OCI-LY7 (cell line): ENCODE measurements around the gene LCA5. TPM values are rescaled to one million over a fixed set of nuclear protein-coding genes. Genes with fewer than 3 reads are reported as not detected.

Experiments
- BruUV-seq: library from RNA; stranded (reverse); fragments of 400-500 nt; replicated peaks from 2 replicates; lab custom pipeline; 2021; lab: Mats Ljungman, UMichigan
- CTCF ChIA-PET: fragments of 300-600 bp; sonication (Branson Sonifier 250); formaldehyde crosslinking; loops from one replicate; lab custom pipeline; 2022; ENCODE audit warnings: antibody characterized with exemption; ENCODE audit not compliant: unreplicated experiment; lab: Charles Lee
- POLR2A ChIA-PET: fragments of 300-600 bp; sonication (Branson Sonifier 250); formaldehyde crosslinking; loops from one replicate; lab custom pipeline; 2022; ENCODE audit warnings: antibody characterized with exemption; lab: Charles Lee
- DNase-seq: peaks from one replicate; pipeline ENCODE4 v3.0.0-alpha.2; 2015; ENCODE audit warnings: low spot score
- H2AFZ ChIP-seq: fragments of 200-600 bp; sonication (generic), shearing (Covaris generic); 2 replicates; pipeline ENCODE4 v1.6.1; 2014; ENCODE audit warnings: mild to moderate bottlenecking, antibody characterized with exemption, low read length, moderate library complexity
- H3K27ac ChIP-seq: fragments of 200-600 bp; sonication (generic); 2 replicates; pipeline ENCODE4 v1.5.1; 2014; ENCODE audit warnings: mixed run types, low read depth, mild to moderate bottlenecking, moderate library complexity, low read length, inconsistent platforms; ENCODE audit not compliant: poor library complexity, severe bottlenecking
- H3K36me3 ChIP-seq: fragments of 200-600 bp; sonication (generic); 2 replicates; pipeline ENCODE4 v1.6.1; 2014; ENCODE audit warnings: mild to moderate bottlenecking, antibody characterized with exemption, low read length, moderate library complexity, mixed read lengths; ENCODE audit not compliant: insufficient read depth
- H3K4me1 ChIP-seq: fragments of 200-600 bp; sonication (generic); 2 replicates; pipeline ENCODE4 v1.5.1; 2014; ENCODE audit warnings: mild to moderate bottlenecking, low read length; ENCODE audit not compliant: insufficient read depth, poor library complexity, severe bottlenecking
- H3K4me2 ChIP-seq: fragments of 200-600 bp; sonication (generic); 2 replicates; pipeline ENCODE4 v1.6.1; 2014; ENCODE audit warnings: mild to moderate bottlenecking, low read length
- H3K4me3 ChIP-seq: fragments of 200-600 bp; sonication (generic); 2 replicates; pipeline ENCODE4 v1.5.1; 2014; ENCODE audit warnings: mild to moderate bottlenecking, low read depth, low read length; ENCODE audit not compliant: poor library complexity, severe bottlenecking
- H3K79me2 ChIP-seq: fragments of 200-600 bp; sonication (generic); 2 replicates; pipeline ENCODE4 v1.6.1; 2016; ENCODE audit warnings: low read depth, mild to moderate bottlenecking, low read length, moderate library complexity, mixed read lengths; ENCODE audit not compliant: insufficient read depth
- H3K9me2 ChIP-seq: fragments of 200-600 bp; sonication (generic); 2 replicates; pipeline ENCODE4 v1.6.1; 2016; ENCODE audit warnings: mild to moderate bottlenecking, low read length, mixed read lengths; ENCODE audit not compliant: insufficient read depth
- H3K9me3 ChIP-seq: fragments of 200-600 bp; sonication (generic); 2 replicates; pipeline ENCODE4 v1.6.1; 2014; ENCODE audit warnings: mild to moderate bottlenecking, mixed run types, low read length, mixed read lengths
- H4K20me1 ChIP-seq: fragments of 200-600 bp; sonication (generic); 2 replicates; pipeline ENCODE4 v1.6.1; 2014; ENCODE audit warnings: mild to moderate bottlenecking, antibody characterized with exemption, low read length, moderate library complexity, mixed read lengths; ENCODE audit not compliant: insufficient read depth
- CTCF ChIP-seq: fragments of 200-600 bp; sonication (generic); conservative IDR thresholded peaks from 2 replicates; pipeline ENCODE4 v1.5.1; 2014; ENCODE audit warnings: mild to moderate bottlenecking, antibody characterized with exemption, low read length, moderate library complexity, mixed read lengths
- EZH2phosphoT487 ChIP-seq: fragments of 200-600 bp; sonication (generic); IDR thresholded peaks from 2 replicates; pipeline ENCODE4 v1.6.1; 2018; ENCODE audit warnings: low read depth, borderline replicate concordance, mild to moderate bottlenecking, mixed run types, antibody characterized with exemption, low read length, moderate library complexity, mixed read lengths
- intact Hi-C: fragments of 100-400 bp; cut with micrococcal nuclease; formaldehyde crosslinking; loops from one replicate; pipeline ENCODE4 v1.10.0; 2022; ENCODE audit not compliant: unreplicated experiment
- total RNA-seq, 2 experiments: library from RNA; depleted of rRNA in 1 of 2; stranded (reverse); fragments of >200 nt in 1 of 2; shearing (Covaris generic) in 1 of 2; gene quantifications; 2 replicates each; pipeline ENCODE4 v1.2.3, GENCODE V29; 2014 to 2022

The LCA5 gene
- total RNA-seq, 2 experiments from 2014 or later: 1.3 to 2.0 TPM

GRCh38 chr6:79515436-79515835, 21.8 kb downstream of the LCA5 start:
- no peak overlapping the region for H3K4me3 ChIP-seq
- intact Hi-C loops: no loop called here
- no peak overlapping the region for H3K4me2 ChIP-seq
- no peaks in the 10 kb centered on the region for H3K36me3 ChIP-seq
- no peak for DNase-seq
- TF ChIP-seq EZH2phosphoT487 (no peak), CTCF (no peak)
- no peak overlapping the region for H2AFZ ChIP-seq
- ChIA-PET CTCF (no interaction called here), POLR2A (interaction anchor here (0.6 kb wide), 1 partner anchor 153 kb away, joined by 3 read pairs; no protein-coding TSS in a partner anchor)
- no peaks in the 10 kb centered on the region for H4K20me1 ChIP-seq
- H3K27ac ChIP-seq: no peak overlapping the region
- 0 out of 2 replicates have a peak, but pooled peaks cover 3% of the 10 kb centered on the region for H3K9me3 ChIP-seq
- no peaks in the 10 kb centered on the region for H3K9me2 ChIP-seq
- H3K79me2 ChIP-seq: no peaks in the 10 kb centered on the region
- BruUV-seq: no TSS peak
- no peaks in the 10 kb centered on the region for H3K4me1 ChIP-seq

GRCh38 chr6:79513111-79513510, 24.1 kb downstream of the LCA5 start:
- H2AFZ ChIP-seq: no peak overlapping the region
- no TSS peak for BruUV-seq
- intact Hi-C loops: no loop called here
- H3K4me1 ChIP-seq: no peaks in the 10 kb centered on the region
- TF ChIP-seq EZH2phosphoT487: no peak
- no peak overlapping the region for H3K4me3 ChIP-seq
- ChIA-PET CTCF (no interaction called here), POLR2A (interaction anchor here (0.9 kb wide), 1 partner anchor 24 kb away, joined by 3 read pairs; the partner anchor contains the start of gene LCA5)
- no peaks in the 10 kb centered on the region for H3K9me2 ChIP-seq
- no peak for DNase-seq
- H3K79me2 ChIP-seq: no peaks in the 10 kb centered on the region
- H4K20me1 ChIP-seq: no peaks in the 10 kb centered on the region
- H3K9me3 ChIP-seq: no peaks in the 10 kb centered on the region
- no peak overlapping the region for H3K27ac ChIP-seq
- H3K4me2 ChIP-seq: no peak overlapping the region
- H3K36me3 ChIP-seq: no peaks in the 10 kb centered on the region

DNA sequence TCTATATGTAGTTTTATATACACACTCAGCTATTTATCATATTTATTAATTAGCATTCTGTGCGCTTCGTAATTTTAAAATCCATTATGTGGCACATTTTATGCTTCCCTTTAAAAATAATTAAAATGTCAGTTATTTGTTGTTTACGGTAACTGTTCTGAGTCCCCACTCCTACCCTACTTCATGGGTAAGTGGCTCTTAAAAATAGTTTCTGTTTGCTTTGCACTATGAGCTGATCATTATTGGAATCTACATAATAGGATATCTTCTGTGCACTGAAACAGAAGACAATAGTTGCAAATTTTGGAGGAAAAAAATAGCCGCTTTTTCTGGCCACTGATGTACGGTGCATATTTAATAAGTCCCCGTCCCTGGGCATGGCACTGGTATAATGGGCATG, 25.2 kb downstream of the LCA5 start:
- Histone ChIP-seq H3K4me2 (no peak overlapping the region), H3K79me2 (no peaks in the 10 kb centered on the region), H3K9me2 (no peaks in the 10 kb centered on the region), H2AFZ (no peak overlapping the region), H3K36me3 (no peaks in the 10 kb centered on the region), H3K27ac (no peak overlapping the region), H3K4me3 (no peak overlapping the region), H4K20me1 (no peaks in the 10 kb centered on the region), H3K9me3 (no peaks in the 10 kb centered on the region), H3K4me1 (no peaks in the 10 kb centered on the region)
- TF ChIP-seq CTCF: no peak
- POLR2A ChIA-PET: no interaction called here
- BruUV-seq: no TSS peak
- intact Hi-C loops: no loop called here
- no peak for DNase-seq
- CTCF ChIA-PET: no interaction called here
